ENCODE measurements around the gene SLC5A6. TPM values are rescaled to one million over a fixed set of nuclear protein-coding genes. Genes with fewer than 3 reads are reported as not detected.

Gene SLC5A6
- total and polyA plus RNA-seq, 8 donors = 5.7 to 71.0 (median 21.4) TPM

GRCh38 chr2:27236626-27237025 is 24.6 kb upstream of the SLC5A6 start:
- Histone ChIP-seq H3K9me3 (no peaks in the 10 kb centered on the region), H3K36me3 (peaks cover 96 to 100% (median 100%) of the 10 kb centered on the region in 4 donors), H3K27ac (no peak overlapping the region), H3K4me1 (no peaks in the 10 kb centered on the region), H3K4me3 (no peak overlapping the region), H3K27me3 (no peaks in the 10 kb centered on the region)
- 91 to 98% (median 92%) methylated on average over 3 of the region's 3 CpGs for WGBS, 5 donors
- DNase-seq = no peak
- no peak for TF ChIP-seq POLR2A (IDR thresholded peaks at IDR 0.05)
- intact Hi-C loops (cut with DNase I; ENCODE audit: low total_unique reads) = no loop called here

GRCh38 chr2:27236136-27236535 is 24.1 kb upstream of the SLC5A6 start:
- no peak overlapping the region for H3K4me3 ChIP-seq
- H3K27me3 ChIP-seq = no peaks in the 10 kb centered on the region
- no peaks in the 10 kb centered on the region for H3K9me3 ChIP-seq
- no peaks in the 10 kb centered on the region for H3K4me1 ChIP-seq
- H3K27ac ChIP-seq = no peak overlapping the region
- peaks cover 92 to 100% (median 100%) of the 10 kb centered on the region in 4 donors for H3K36me3 ChIP-seq
- intact Hi-C loops (cut with DNase I; ENCODE audit: low total_unique reads) = no loop called here
- TF ChIP-seq, protein P1, sequence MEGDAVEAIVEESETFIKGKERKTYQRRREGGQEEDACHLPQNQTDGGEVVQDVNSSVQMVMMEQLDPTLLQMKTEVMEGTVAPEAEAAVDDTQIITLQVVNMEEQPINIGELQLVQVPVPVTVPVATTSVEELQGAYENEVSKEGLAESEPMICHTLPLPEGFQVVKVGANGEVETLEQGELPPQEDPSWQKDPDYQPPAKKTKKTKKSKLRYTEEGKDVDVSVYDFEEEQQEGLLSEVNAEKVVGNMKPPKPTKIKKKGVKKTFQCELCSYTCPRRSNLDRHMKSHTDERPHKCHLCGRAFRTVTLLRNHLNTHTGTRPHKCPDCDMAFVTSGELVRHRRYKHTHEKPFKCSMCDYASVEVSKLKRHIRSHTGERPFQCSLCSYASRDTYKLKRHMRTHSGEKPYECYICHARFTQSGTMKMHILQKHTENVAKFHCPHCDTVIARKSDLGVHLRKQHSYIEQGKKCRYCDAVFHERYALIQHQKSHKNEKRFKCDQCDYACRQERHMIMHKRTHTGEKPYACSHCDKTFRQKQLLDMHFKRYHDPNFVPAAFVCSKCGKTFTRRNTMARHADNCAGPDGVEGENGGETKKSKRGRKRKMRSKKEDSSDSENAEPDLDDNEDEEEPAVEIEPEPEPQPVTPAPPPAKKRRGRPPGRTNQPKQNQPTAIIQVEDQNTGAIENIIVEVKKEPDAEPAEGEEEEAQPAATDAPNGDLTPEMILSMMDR (IDR thresholded peaks at IDR 0.05) = no peak
- TF ChIP-seq POLR2A (IDR thresholded peaks at IDR 0.05) (no peak), EP300 (IDR thresholded peaks at IDR 0.05) (no peak), POLR2AphosphoS5 (IDR thresholded peaks at IDR 0.05) (no peak)
- DNase-seq = no peak
- WGBS, 5 donors = 94 to 98% (median 97%) methylated on average over 12 of the region's 12 CpGs

GRCh38 chr2:27233341-27233740 is 21.3 kb upstream of the SLC5A6 start:
- Histone ChIP-seq H3K9me3 (no peaks in the 10 kb centered on the region), H3K4me3 (no peak overlapping the region), H3K27ac (no peak overlapping the region), H3K36me3 (peaks cover 81 to 100% (median 100%) of the 10 kb centered on the region in 4 donors), H3K27me3 (no peaks in the 10 kb centered on the region), H3K4me1 (no peaks in the 10 kb centered on the region)
- TF ChIP-seq, protein P1 (IDR thresholded peaks at IDR 0.05) = no peak
- TF ChIP-seq POLR2A (IDR thresholded peaks at IDR 0.05) (no peak), EP300 (IDR thresholded peaks at IDR 0.05) (no peak), POLR2AphosphoS5 (IDR thresholded peaks at IDR 0.05) (no peak)
- DNase-seq = no peak
- 89 to 97% (median 95%) methylated on average over 6 to 14 of the region's 14 CpGs for WGBS, 5 donors
- intact Hi-C loops (cut with DNase I; ENCODE audit: low total_unique reads) = no loop called here

- H3K27ac ChIP-seq = no peak overlapping the region
- 93 to 97% (median 96%) methylated on average over 12 to 13 of the region's 13 CpGs for WGBS, 5 donors
- no peak overlapping the region for H3K4me3 ChIP-seq
- H3K9me3 ChIP-seq = no peaks in the 10 kb centered on the region
- no peaks in the 10 kb centered on the region for H3K4me1 ChIP-seq
- no peak for TF ChIP-seq POLR2AphosphoS5 (IDR thresholded peaks at IDR 0.05)
- TF ChIP-seq, protein P1 (IDR thresholded peaks at IDR 0.05) = no peak
- TF ChIP-seq EP300 (IDR thresholded peaks at IDR 0.05) = no peak
- TF ChIP-seq POLR2A (IDR thresholded peaks at IDR 0.05) = no peak
- intact Hi-C loops (cut with DNase I; ENCODE audit: low total_unique reads) = no loop called here
- no peak for DNase-seq
- H3K27me3 ChIP-seq = no peaks in the 10 kb centered on the region
- peaks cover 77 to 100% (median 100%) of the 10 kb centered on the region in 4 donors for H3K36me3 ChIP-seq
Measured at GRCh38 chr2:27231921-27232320, 19.9 kb upstream of the SLC5A6 start.

DNA sequence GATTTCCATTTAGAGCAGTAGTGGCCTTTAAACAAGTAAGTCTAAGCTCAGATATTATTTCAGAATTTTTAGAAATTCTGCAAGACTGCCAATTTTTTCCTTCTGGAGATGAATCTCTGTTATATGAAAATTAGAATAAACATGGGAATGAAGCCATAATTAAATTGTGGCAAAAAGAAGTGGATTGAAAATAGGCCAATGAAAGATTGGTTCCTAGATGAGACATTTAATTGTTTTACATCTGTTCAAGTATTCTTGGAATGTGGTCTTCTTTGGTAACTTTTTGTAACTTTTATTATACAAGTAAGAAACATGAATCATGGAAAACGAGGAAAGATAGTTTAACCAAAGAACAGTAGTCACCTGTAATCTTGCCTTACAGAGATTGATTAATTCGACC is 15.4 kb upstream of the SLC5A6 start:
- no peaks in the 10 kb centered on the region for H3K4me1 ChIP-seq
- DNase-seq = no peak
- peaks cover 67 to 100% (median 100%) of the 10 kb centered on the region in 4 donors for H3K36me3 ChIP-seq
- WGBS, 5 donors = 76 to 83% (median 81%) methylated on average over 2 of the region's 2 CpGs
- no peak for TF ChIP-seq POLR2AphosphoS5 (IDR thresholded peaks at IDR 0.05)
- TF ChIP-seq, protein P1 (IDR thresholded peaks at IDR 0.05) = no peak
- no peak for TF ChIP-seq EP300 (IDR thresholded peaks at IDR 0.05)
- no peak for TF ChIP-seq POLR2A (IDR thresholded peaks at IDR 0.05)
- intact Hi-C loops (cut with DNase I; ENCODE audit: low total_unique reads) = no loop called here
- no peaks in the 10 kb centered on the region for H3K9me3 ChIP-seq
- no peaks in the 10 kb centered on the region for H3K27me3 ChIP-seq
- H3K27ac ChIP-seq = no peak overlapping the region
- no peak overlapping the region for H3K4me3 ChIP-seq

All from stomach (tissue), 9 donors.